HG03025 (cell line): ENCODE measurements around the gene RBMS3.
"Not testable (repeated sequence)": the region's sequence is repeated elsewhere in the genome, so short reads cannot be mapped to it uniquely, and the experiment has no call there.

Experiments used
- ATAC-seq: cut with Tn5 transposase; IDR thresholded peaks from one replicate; pipeline ENCODE4 v1.9.1; 2021; ENCODE audit warnings: mild to moderate bottlenecking, moderate library complexity; ENCODE audit not compliant: unreplicated experiment, low FRiP score

RBMS3 gene

GRCh38 chr3:29382409-29382808 is 101.5 kb downstream of the RBMS3 start:
- no peak for ATAC-seq

GRCh38 chr3:29382845-29383244 is 102.0 kb downstream of the RBMS3 start:
- ATAC-seq, result no peak

DNA sequence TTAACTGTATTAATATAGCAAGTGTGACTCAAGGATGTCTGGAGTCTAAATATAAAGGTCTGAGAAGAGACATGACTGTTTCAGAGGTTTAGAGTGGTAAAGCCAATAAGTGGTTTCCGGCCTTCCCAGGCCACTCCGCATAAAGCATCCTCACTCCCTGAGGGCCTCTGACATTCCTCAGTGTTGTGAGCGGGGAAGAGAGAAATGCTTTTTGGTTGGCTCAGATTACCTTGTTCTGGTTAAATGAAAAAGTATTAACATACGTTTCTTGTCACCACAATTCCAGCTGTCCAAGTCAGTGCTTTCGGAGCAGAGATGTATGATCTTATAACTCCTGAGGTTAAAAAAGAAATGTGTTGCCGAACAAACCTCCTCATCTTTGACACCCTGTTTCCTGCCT is 103.8 kb downstream of the RBMS3 start:
- no peak for ATAC-seq

GRCh38 chr3:29385046-29385830 is 104.4 kb downstream of the RBMS3 start:
- ATAC-seq, result no peak

- no peak for ATAC-seq
Observed at GRCh38 chr3:29389362-29389761, 108.5 kb downstream of the RBMS3 start.

- no peak for ATAC-seq
Observed at GRCh38 chr3:29392625-29393388, 111.9 kb downstream of the RBMS3 start.

- not testable (repeated sequence) for ATAC-seq
Observed at GRCh38 chr3:29393946-29394345, 113.1 kb downstream of the RBMS3 start.

- no peak for ATAC-seq
Observed at GRCh38 chr3:29397406-29397805, 116.5 kb downstream of the RBMS3 start.

GRCh38 chr3:29398787-29399186 is 117.9 kb downstream of the RBMS3 start:
- ATAC-seq, result no peak

DNA sequence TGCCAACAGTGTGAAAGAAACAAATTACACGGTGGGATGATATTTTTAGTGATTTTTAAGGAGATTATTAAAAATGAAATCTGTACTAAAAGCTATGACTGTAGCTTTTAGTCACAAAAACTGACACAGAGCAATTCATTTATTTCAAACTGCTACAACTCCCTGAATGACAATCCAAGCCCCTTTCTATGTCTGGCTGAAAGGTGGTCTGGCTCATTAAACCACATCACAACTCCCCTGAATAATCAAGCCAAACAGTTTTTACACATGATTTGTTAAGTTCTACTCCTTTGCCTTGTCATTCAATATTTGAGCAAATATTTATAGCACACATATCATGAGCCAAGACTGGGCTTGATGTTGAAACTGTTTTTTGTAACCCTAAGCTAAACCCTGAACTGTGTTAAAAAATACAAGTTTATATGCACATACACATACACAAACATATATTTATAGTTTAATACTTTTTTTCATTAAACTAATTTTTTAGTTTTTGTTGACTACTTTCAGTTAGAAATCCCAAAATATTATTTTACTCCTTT is 125.5 kb downstream of the RBMS3 start:
- no peak for ATAC-seq

- ATAC-seq, result no peak
Observed at GRCh38 chr3:29408676-29409075, 127.8 kb downstream of the RBMS3 start.

DNA sequence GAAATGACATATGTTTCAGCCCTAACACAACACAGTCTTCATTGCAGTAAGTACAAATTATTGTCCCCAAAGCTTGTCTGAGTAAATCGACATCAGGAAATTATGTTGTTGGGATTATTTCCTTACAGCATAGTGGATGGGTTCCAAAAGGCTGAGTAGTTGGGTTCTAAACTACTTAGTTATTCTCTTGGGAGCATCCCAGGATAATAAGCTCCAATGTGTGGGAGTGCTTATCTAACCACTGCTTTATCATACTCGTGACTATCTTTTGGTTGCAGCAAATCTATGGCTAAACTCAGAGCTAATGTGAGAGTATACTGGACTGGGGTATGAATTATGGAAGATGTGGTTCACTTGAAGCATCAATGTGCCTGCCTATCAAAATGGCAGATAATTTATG is 128.5 kb downstream of the RBMS3 start:
- ATAC-seq, result no peak

- ATAC-seq, result no peak
Observed at GRCh38 chr3:29410220-29410619, 129.3 kb downstream of the RBMS3 start.

- ATAC-seq, result no peak
Observed at GRCh38 chr3:29410660-29411405, 130.0 kb downstream of the RBMS3 start.

GRCh38 chr3:29412110-29412509 is 131.2 kb downstream of the RBMS3 start:
- ATAC-seq, result no peak

DNA sequence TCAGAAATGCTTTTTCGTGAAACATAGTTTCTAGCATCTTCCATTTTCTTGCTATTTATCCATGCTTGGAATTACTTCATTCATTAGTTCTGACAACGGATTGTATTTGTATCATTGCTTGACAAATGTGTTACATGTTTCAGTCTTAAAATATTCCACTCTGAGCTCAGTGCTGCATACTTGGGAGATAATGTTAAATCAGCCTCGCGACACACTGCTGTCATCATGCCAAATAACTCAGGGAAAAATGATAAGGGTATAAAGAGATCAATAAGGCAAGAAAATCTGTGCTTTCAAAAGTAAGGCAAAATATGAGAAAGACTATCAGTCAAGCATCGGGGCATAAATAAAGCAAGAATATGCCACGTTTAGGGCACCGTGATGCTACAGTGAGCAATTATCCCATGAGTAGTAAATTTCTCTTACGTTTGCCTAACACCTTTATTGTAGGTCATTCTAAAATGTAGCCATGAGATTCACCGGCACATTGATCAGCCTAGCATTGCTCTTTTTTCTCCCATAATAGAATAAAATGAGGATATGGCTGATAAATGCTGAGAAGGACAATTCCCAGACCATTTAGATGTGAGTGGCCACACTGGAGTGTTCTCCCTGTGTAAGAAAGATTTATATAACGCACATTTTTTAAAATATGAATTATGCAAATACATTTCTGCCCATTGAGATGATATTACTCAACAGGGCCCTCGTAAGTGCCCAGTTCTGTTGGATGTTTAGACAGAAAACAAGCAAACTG is 133.8 kb downstream of the RBMS3 start:
- no peak for ATAC-seq

GRCh38 chr3:29415482-29416223 is 134.8 kb downstream of the RBMS3 start:
- ATAC-seq, result no peak

GRCh38 chr3:29416514-29416913 is 135.6 kb downstream of the RBMS3 start:
- no peak for ATAC-seq

- no peak for ATAC-seq
Observed at GRCh38 chr3:29420106-29420505, 139.2 kb downstream of the RBMS3 start.
